Osteoblast (primary cell): ENCODE data around the gene SFXN2. TPM values are rescaled to one million over a fixed set of nuclear protein-coding genes. Genes with fewer than 3 reads are reported as not detected.
A peak's percentile ranks its signal among the peaks of the same experiment; 100 is the strongest.

Experiments used
- DNase-seq: peaks from one replicate; pipeline ENCODE4 v3.0.0; 2011; ENCODE audit warnings: low spot score, mixed read lengths; ENCODE audit not compliant: insufficient read length; ENCODE audit errors: missing footprints
- H2AFZ ChIP-seq: 2 replicates; pipeline ENCODE4 v1.6.0; 2011; ENCODE audit warnings: mild to moderate bottlenecking, low read length
- H3K27ac ChIP-seq: 2 replicates; pipeline ENCODE4 v1.5.1; 2011; ENCODE audit warnings: mild to moderate bottlenecking, low read depth, low read length, moderate library complexity
- H3K27me3 ChIP-seq: 2 replicates; pipeline ENCODE4 v1.6.0; 2012; ENCODE audit warnings: mild to moderate bottlenecking, control low read depth, inconsistent platforms, low read length, moderate library complexity; ENCODE audit not compliant: insufficient read depth
- H3K36me3 ChIP-seq: 2 replicates; pipeline ENCODE4 v1.5.1; 2011; ENCODE audit warnings: mild to moderate bottlenecking, low read length, control low read depth, moderate library complexity; ENCODE audit not compliant: insufficient read depth
- H3K4me1 ChIP-seq: 2 replicates; pipeline ENCODE4 v1.5.1; 2011; ENCODE audit warnings: mild to moderate bottlenecking, low read length, control low read depth, moderate library complexity; ENCODE audit not compliant: insufficient read depth
- H3K4me2 ChIP-seq: 2 replicates; pipeline ENCODE4 v1.6.0; 2011; ENCODE audit warnings: mild to moderate bottlenecking, low read length; ENCODE audit not compliant: insufficient read depth
- H3K4me3 ChIP-seq: fragments of 200-600 bp; sonication (generic); 3 replicates; pipeline ENCODE4 v1.5.1; 2012; ENCODE audit warnings: mild to moderate bottlenecking, low read length, inconsistent platforms; ENCODE audit not compliant: insufficient read depth
- H3K79me2 ChIP-seq: 2 replicates; pipeline ENCODE4 v1.6.0; 2012; ENCODE audit warnings: mild to moderate bottlenecking, low read length, control low read depth, inconsistent platforms; ENCODE audit not compliant: insufficient read depth
- H3K9me3 ChIP-seq: 2 replicates; pipeline ENCODE4 v1.5.1; 2011; ENCODE audit warnings: low read depth, low read length, control low read depth
- H4K20me1 ChIP-seq: 2 replicates; pipeline ENCODE4 v1.6.0; 2012; ENCODE audit warnings: mild to moderate bottlenecking, low read length, control low read depth; ENCODE audit not compliant: insufficient read depth
- CTCF ChIP-seq: IDR thresholded peaks from 2 replicates; pipeline ENCODE4 v1.5.1; 2011; ENCODE audit warnings: mild to moderate bottlenecking, low read depth, low read length, moderate library complexity; ENCODE audit errors: extremely low read depth
- total RNA-seq: library from RNA; depleted of rRNA; stranded (reverse); fragments of >200 nt; gene quantifications from 2 replicates; pipeline ENCODE4 v1.2.3, GENCODE V29; 2012

The SFXN2 gene
- total RNA-seq, 1 donor = 3.6 TPM

DNA sequence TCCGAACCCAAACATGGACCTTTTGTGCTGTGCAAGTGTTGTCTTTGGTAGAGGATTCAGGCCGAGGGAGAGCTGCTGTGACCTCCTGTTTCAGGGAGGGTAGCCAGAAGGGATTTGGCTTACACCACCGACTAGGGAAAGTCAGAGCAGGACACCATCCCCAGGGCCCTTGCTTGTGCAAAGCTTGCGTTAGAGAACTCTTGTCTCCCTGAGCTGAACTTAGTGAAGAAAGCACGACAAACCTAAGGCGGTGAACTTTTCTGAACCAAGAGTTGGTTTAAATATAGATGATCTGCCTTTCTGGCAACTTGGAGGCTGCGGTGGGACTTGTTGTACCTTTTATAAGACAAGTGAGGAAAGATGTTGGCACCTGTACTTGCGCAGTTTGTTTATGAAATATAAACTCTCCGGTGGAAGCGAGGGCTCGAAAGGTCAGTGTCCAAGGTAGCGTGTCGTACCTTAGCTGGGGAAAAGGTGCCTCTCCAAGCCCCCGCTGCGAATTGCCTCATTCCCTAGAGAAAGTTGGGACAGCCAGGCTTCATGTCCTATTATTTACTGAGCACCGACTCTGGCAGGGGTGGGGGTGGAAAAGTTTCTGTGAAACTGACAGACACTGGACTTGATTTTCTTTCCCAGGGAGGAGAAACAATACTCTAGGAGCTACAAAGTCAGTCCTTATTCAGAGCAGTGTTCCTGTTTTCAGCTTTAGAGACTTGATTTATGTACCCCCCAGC is 60.9 kb downstream of the SFXN2 start:
- no peaks in the 10 kb centered on the region for H3K36me3 ChIP-seq
- H3K4me2 ChIP-seq = peak overlapping the region; percentile 98
- H4K20me1 ChIP-seq = peaks cover 17% of the 10 kb centered on the region
- H3K27me3 ChIP-seq = no peaks in the 10 kb centered on the region
- TF ChIP-seq CTCF = no peak
- H3K27ac ChIP-seq = peak overlapping the region; percentile 99
- no peak overlapping the region for H2AFZ ChIP-seq
- peaks cover 84% of the 10 kb centered on the region for H3K4me1 ChIP-seq
- peak overlapping the region; percentile 73 for H3K4me3 ChIP-seq
- H3K9me3 ChIP-seq = no peaks in the 10 kb centered on the region
- H3K79me2 ChIP-seq = peaks cover 78% of the 10 kb centered on the region
- DNase-seq = peak; percentile 9

- Histone ChIP-seq H3K79me2 (peaks cover 79% of the 10 kb centered on the region), H3K9me3 (no peaks in the 10 kb centered on the region), H4K20me1 (peaks cover 19% of the 10 kb centered on the region), H3K27ac (peak overlapping the region; percentile 99), H3K4me3 (peak overlapping the region; percentile 73), H3K36me3 (no peaks in the 10 kb centered on the region), H3K27me3 (no peaks in the 10 kb centered on the region), H2AFZ (no peak overlapping the region), H3K4me1 (peaks cover 84% of the 10 kb centered on the region), H3K4me2 (peak overlapping the region; percentile 98)
- no peak for TF ChIP-seq CTCF
- DNase-seq = peak; percentile 60
These were observed 61.7 kb downstream of the SFXN2 start for GRCh38 chr10:102775935-102776669.

GRCh38 chr10:102776779-102777456 is 62.5 kb downstream of the SFXN2 start:
- no peak overlapping the region for H2AFZ ChIP-seq
- peak overlapping the region; percentile 73 for H3K4me3 ChIP-seq
- no peaks in the 10 kb centered on the region for H3K27me3 ChIP-seq
- H3K4me2 ChIP-seq = peak overlapping the region; percentile 98
- H3K36me3 ChIP-seq = no peaks in the 10 kb centered on the region
- DNase-seq = peak; percentile 89
- no peaks in the 10 kb centered on the region for H3K9me3 ChIP-seq
- H3K79me2 ChIP-seq = peaks cover 81% of the 10 kb centered on the region
- H4K20me1 ChIP-seq = peaks cover 23% of the 10 kb centered on the region
- TF ChIP-seq CTCF = no peak
- peaks cover 91% of the 10 kb centered on the region for H3K4me1 ChIP-seq
- H3K27ac ChIP-seq = peak overlapping the region; percentile 99
